GM12878 (cell line): ENCODE results near the gene RTP5. TPM values are rescaled to one million over a fixed set of nuclear protein-coding genes. Genes with fewer than 3 reads are reported as not detected.
A peak's percentile ranks its signal among the peaks of the same experiment; 100 is the strongest.

Experiments
- BACH1 ChIP-seq: fragments of 450-650 bp; IDR thresholded peaks from 2 replicates; pipeline ENCODE4 v1.6.1; 2017; ENCODE audit warnings: mild to moderate bottlenecking, borderline replicate concordance
- CTCF ChIP-seq, 3 experiments: IDR thresholded peaks in 2 of 3; conservative IDR thresholded peaks in 1 of 3; 2 replicates each; pipeline ENCODE4 v1.5.1; 2011; ENCODE audit warnings: low read depth in 3 of 3, low read length in 3 of 3, mild to moderate bottlenecking in 3 of 3, control low read depth in 2 of 3, moderate library complexity in 2 of 3, inconsistent platforms in 1 of 3, mixed read lengths in 1 of 3; ENCODE audit not compliant: control insufficient read depth in 2 of 3, insufficient read depth in 1 of 3; ENCODE audit errors: extremely low read depth in 1 of 3
- E4F1 ChIP-seq: fragments of 450-650 bp; IDR thresholded peaks from 2 replicates; pipeline ENCODE4 v1.6.1; 2018; ENCODE audit warnings: borderline replicate concordance, mild to moderate bottlenecking; ENCODE audit not compliant: partially characterized antibody
- ETV6 ChIP-seq, 2 experiments: fragments of 450-650 bp in 1 of 2; IDR thresholded peaks in 1 of 2; conservative IDR thresholded peaks in 1 of 2; 2 replicates each; pipeline ENCODE4 v1.6.1; 2014; ENCODE audit warnings: antibody characterized with exemption in 1 of 2, borderline replicate concordance in 1 of 2, low read depth in 1 of 2, mild to moderate bottlenecking in 1 of 2, moderate library complexity in 1 of 2
- FOS ChIP-seq: IDR thresholded peaks from 3 replicates; pipeline ENCODE4 v1.6.1; 2011; ENCODE audit warnings: borderline replicate concordance; ENCODE audit not compliant: insufficient read length; ENCODE audit errors: extremely low read depth
- FOXM1 ChIP-seq: IDR thresholded peaks from 2 replicates; pipeline ENCODE4 v1.6.1; 2012; ENCODE audit warnings: low read depth, mild to moderate bottlenecking, inconsistent platforms, low read length, moderate library complexity
- IKZF2 ChIP-seq, 2 experiments: fragments of 450-650 bp; IDR thresholded peaks; 2 replicates each; pipeline ENCODE4 v1.6.1; 2017; ENCODE audit warnings: mild to moderate bottlenecking in 2 of 2, moderate library complexity in 2 of 2
- LARP7 ChIP-seq: fragments of 450-650 bp; IDR thresholded peaks from 2 replicates; pipeline ENCODE4 v1.6.1; 2017; ENCODE audit warnings: mild to moderate bottlenecking
- PKNOX1 ChIP-seq: fragments of 450-650 bp; IDR thresholded peaks from 2 replicates; pipeline ENCODE4 v1.6.1; 2016; ENCODE audit warnings: mild to moderate bottlenecking
- RAD21 ChIP-seq: IDR thresholded peaks from 2 replicates; pipeline ENCODE4 v1.6.1; 2011; ENCODE audit warnings: mild to moderate bottlenecking, low read depth, low read length, moderate library complexity; ENCODE audit not compliant: insufficient read depth
- RELB ChIP-seq: fragments of 450-650 bp; IDR thresholded peaks from 2 replicates; pipeline ENCODE4 v1.6.1; 2017; ENCODE audit warnings: low read depth, mild to moderate bottlenecking, moderate library complexity
- REST ChIP-seq: IDR thresholded peaks from 2 replicates; pipeline ENCODE4 v1.6.1; 2012; ENCODE audit warnings: mild to moderate bottlenecking, low read depth, low read length
- SMAD1 ChIP-seq: fragments of 450-650 bp; IDR thresholded peaks from 2 replicates; pipeline ENCODE4 v1.6.1; 2018; ENCODE audit warnings: mild to moderate bottlenecking, low read depth; ENCODE audit not compliant: partially characterized antibody
- SMC3 ChIP-seq: IDR thresholded peaks from 2 replicates; pipeline ENCODE4 v1.6.1; 2011; ENCODE audit warnings: low read length, improper control_type of control experiment, borderline replicate concordance
- SRF ChIP-seq, 2 experiments: IDR thresholded peaks; 2 replicates each; pipeline ENCODE4 v1.6.1; 2011; ENCODE audit warnings: low read depth in 2 of 2, low read length in 2 of 2, mild to moderate bottlenecking in 1 of 2, moderate library complexity in 1 of 2
- WRNIP1 ChIP-seq: IDR thresholded peaks from 2 replicates; pipeline ENCODE4 v1.6.1; 2011; ENCODE audit warnings: low read depth, low read length, improper control_type of control experiment, borderline replicate concordance
- YY1 ChIP-seq: IDR thresholded peaks from 2 replicates; pipeline ENCODE4 v1.6.1; 2011; ENCODE audit warnings: low read depth, mild to moderate bottlenecking, low read length
- ZNF207 ChIP-seq: fragments of 450-650 bp; IDR thresholded peaks from 2 replicates; pipeline ENCODE4 v1.6.1; 2014; ENCODE audit warnings: antibody characterized with exemption, mild to moderate bottlenecking, borderline replicate concordance
- polyA plus RNA-seq, 11 experiments: library from polyadenylated mRNA; depleted of rRNA in 4 of 11; unstranded in 6 of 11; stranded (reverse) in 5 of 11; fragments of >200 nt; fragmentation: Nextera tagmentation in 4 of 11; fragmentation: Illumina TruSeq in 1 of 11; extraction: Ambion mirVana in 4 of 11; extraction: Trizol in 1 of 11; gene quantifications; 1 replicate in 1 of 11; 2 replicates in 10 of 11; pipeline versions ENCODE4 v1.2.1 to v1.2.3, GENCODE V29; 2011 to 2016; ENCODE audit warnings: inconsistent platforms in 2 of 11, missing spikeins in 2 of 11, low read depth in 1 of 11
- total RNA-seq, 4 experiments: library from RNA; depleted of rRNA in 3 of 4; stranded (reverse); fragments of >200 nt in 3 of 4; fragmentation: Illumina TruSeq in 1 of 4; extraction: Trizol in 1 of 4; gene quantifications; 2 replicates each; pipeline versions ENCODE4 v1.2.1 to v1.2.3, GENCODE V29; 2013 to 2021

Gene RTP5
- total and polyA plus RNA-seq, 10 of the 15 experiments (the other 5 are each of a cell fraction or from before 2014, with no cell fraction given), result 0.05 TPM; not detected in 9

- no peak for TF ChIP-seq E4F1
- TF ChIP-seq ZNF207, result peak; percentile 81; the same call in 1 of the 2 replicates
- no peak for TF ChIP-seq FOS
- TF ChIP-seq RAD21, result no peak
- TF ChIP-seq REST, result no peak
- TF ChIP-seq BACH1, result peak; percentile 91
- 0 out of 4 replicates have a peak, but pooled peaks of 1 of the 2 experiments have one; percentile 12 for TF ChIP-seq SRF (IDR thresholded peaks at IDR 0.05; ENCODE audit: low read depth in 2 of 2, low read length in 2 of 2)
- TF ChIP-seq SMC3, result no peak
- peak in 1 of 2 experiments; percentile 10; a peak in 1 of 4 replicates for TF ChIP-seq IKZF2 (IDR thresholded peaks at IDR 0.05)
- TF ChIP-seq FOXM1, result no peak
- TF ChIP-seq RELB, result 0 out of 2 replicates have a peak, but pooled peaks have one; percentile 27
- no peak for TF ChIP-seq SMAD1
- TF ChIP-seq CTCF (IDR thresholded peaks at IDR 0.05 in 2 of 3, conservative IDR thresholded peaks at IDR 0.05 in 1 of 3; ENCODE audit: control insufficient read depth in 2 of 3, extremely low read depth in 1 of 3, insufficient read depth in 1 of 3, low read depth in 3 of 3, low read length in 3 of 3), result no peak
- TF ChIP-seq YY1, result no peak
- no peak for TF ChIP-seq ETV6 (conservative IDR thresholded peaks at IDR 0.05 in 1 of 2, IDR thresholded peaks at IDR 0.05 in 1 of 2; ENCODE audit: borderline replicate concordance in 1 of 2, low read depth in 1 of 2)
- TF ChIP-seq WRNIP1, result no peak
- TF ChIP-seq PKNOX1, result peak; percentile 94
- peak; percentile 90 for TF ChIP-seq LARP7
These were observed 25.3 kb upstream of the RTP5 start (continued) for GRCh38 chr2:241844066-241844728.
